ENCODE results near the gene COPS8.

Gene COPS8

GRCh38 chr2:237085248-237086221 is at the start of gene COPS8:
Gene COPS8 (plus strand): TSS chr2:237085889. CDS start chr2:237085965, 76 bp downstream.
- peak; percentile 97 for DNase-seq

GRCh38 chr2:237039301-237040031 is 46.2 kb upstream of the COPS8 start:
- no peak for DNase-seq

- no peak for DNase-seq
Observed at GRCh38 chr2:237041231-237041630, 44.5 kb upstream of the COPS8 start.

DNA sequence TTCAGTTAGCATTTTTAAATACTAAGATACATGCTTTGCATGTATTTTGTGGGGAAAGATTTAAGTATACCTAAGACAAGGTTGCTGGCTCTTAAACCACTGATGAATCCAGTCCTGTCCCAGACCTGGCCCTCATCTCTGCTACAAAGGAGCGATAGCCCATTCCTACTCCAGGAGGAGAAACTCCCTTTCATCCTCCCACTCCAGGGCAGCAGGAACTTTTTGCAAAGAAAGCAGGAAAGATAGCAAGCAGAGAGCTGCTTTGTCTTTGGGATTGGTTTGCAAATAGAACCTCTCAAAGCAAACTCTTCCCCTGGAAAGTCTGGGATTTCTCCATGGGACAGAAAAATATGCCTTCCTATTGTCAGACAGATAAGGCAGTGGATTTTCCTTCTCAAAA is 43.6 kb upstream of the COPS8 start:
- DNase-seq = no peak

- DNase-seq = no peak
Observed at GRCh38 chr2:237043866-237044265, 41.8 kb upstream of the COPS8 start.

GRCh38 chr2:237044281-237044680 is 41.4 kb upstream of the COPS8 start:
- DNase-seq = no peak

GRCh38 chr2:237045449-237045848 is 40.2 kb upstream of the COPS8 start:
- no peak for DNase-seq

- DNase-seq = no peak
Observed at GRCh38 chr2:237048595-237048994, 37.1 kb upstream of the COPS8 start.

DNA sequence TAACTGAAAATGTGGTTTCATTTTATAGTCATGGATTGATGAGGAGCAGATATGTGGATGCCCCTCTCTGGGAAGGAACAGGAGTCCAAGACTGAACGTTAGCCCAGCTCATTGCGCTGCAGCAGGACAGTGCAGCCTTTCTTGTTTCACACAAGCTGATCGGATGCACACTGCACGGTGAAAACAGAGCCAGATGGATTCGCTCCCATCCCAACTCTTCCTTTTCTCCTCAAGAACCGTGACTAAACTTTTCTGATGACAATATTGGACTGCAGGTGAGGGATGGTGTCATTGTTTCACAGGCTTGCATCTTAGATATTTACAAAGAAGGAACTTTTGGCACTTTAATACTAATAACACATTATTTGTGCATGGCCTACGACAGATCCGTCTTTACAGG is 33.8 kb upstream of the COPS8 start:
- DNase-seq = no peak

DNA sequence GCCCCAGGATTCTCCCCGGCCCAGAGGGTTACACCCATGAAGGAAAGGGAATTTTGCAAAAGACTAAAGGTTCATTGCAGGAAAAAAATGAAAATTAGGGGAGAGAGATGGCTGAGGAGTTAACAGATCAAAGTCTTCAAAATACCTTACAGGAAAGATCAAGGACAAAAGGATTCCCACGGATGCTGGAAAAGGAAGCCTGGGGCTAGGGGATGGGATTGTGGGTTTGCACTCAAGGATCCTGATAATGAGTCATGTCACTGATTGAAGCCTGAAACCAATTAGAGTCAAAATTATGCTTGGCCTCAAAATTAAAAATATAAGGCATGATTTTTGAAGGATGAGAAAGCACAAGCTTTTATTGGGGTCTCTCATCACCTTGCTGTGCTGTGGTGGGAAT is 32.6 kb upstream of the COPS8 start:
- no peak for DNase-seq

DNA sequence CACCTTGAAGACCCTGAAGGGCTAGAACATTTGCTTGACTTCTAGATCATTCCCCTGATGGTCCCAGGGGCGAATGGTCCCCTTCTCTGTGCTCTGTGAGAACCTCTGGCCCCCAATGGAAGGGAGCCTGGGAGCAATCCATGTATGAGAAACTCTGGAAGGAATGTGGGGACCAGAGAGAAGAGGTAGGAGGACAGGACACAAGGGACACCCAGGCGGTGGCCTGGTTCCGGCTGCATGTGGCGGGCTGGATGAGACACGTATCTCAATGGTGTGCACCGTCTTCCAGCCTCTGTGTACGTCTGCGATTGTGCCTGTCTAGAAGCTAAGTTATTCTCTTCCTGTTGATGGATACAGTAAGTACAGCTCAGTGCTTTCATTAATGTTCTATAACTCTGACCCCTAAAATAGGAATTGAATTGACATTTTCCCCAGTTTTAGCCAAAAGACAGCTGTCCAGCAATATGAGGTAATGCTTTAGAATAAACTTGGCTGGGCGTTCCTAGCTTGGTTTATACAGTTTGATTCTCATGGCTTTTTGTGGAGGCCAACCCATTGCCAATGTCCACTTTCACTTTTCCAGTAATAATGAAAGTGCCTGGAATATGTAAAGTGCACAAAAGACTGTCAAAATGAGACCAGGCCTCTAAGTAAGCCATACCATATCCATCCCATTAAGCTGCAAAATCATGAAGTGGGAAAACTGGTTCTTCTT is 30.1 kb upstream of the COPS8 start:
- no peak for DNase-seq

DNA sequence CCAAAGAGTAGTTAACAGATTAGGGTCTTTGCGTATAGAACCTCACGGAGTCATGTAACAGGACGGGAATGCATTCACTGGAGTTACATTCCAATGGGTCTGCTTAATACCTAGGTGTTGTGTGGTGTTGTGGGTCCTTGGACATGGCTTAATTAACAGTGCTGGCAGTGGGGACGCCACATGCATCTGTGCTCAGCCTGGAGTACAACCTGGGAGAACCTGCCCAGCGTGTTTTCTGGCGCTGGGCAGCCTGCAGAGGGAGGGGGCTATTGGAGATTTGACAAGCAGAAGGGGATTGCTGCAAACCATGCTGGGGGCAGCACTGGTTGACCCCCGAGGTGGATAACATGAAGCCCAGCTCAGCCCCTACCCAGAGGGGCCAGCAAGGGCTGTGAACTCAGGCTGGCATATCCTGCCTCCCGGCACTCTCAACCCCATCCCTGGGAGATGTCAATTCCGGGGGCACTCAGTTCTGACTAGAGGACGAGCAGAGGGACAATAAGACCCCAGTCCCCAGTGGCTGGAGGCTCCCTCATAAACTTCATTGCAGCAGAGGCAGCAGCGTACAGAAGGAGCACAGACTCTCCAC is 29.3 kb upstream of the COPS8 start:
- no peak for DNase-seq

DNA sequence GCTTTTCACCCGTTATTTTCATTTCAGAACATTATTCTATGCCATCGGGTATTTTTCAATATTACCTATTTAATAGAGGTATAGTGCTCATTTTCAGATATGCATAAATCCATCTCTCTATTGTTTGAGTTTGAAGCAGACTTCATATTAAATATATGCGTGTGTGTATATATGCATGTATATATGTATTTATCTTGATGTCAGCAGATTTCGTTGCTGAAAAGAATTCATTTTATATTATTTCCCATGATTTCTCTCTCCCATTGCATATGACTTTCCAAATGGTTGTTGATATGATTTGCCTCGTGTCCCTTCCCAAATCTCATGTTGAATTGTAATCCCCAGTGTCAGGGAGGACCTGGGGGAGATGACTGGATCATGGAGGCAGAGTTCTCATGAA is 28.6 kb upstream of the COPS8 start:
- DNase-seq = no peak

- no peak for DNase-seq
Observed at GRCh38 chr2:237057893-237058300, 27.8 kb upstream of the COPS8 start.

- DNase-seq = no peak
Observed at GRCh38 chr2:237058423-237058822, 27.3 kb upstream of the COPS8 start.

- no peak for DNase-seq
Observed at GRCh38 chr2:237059155-237059875, 26.4 kb upstream of the COPS8 start.

DNA sequence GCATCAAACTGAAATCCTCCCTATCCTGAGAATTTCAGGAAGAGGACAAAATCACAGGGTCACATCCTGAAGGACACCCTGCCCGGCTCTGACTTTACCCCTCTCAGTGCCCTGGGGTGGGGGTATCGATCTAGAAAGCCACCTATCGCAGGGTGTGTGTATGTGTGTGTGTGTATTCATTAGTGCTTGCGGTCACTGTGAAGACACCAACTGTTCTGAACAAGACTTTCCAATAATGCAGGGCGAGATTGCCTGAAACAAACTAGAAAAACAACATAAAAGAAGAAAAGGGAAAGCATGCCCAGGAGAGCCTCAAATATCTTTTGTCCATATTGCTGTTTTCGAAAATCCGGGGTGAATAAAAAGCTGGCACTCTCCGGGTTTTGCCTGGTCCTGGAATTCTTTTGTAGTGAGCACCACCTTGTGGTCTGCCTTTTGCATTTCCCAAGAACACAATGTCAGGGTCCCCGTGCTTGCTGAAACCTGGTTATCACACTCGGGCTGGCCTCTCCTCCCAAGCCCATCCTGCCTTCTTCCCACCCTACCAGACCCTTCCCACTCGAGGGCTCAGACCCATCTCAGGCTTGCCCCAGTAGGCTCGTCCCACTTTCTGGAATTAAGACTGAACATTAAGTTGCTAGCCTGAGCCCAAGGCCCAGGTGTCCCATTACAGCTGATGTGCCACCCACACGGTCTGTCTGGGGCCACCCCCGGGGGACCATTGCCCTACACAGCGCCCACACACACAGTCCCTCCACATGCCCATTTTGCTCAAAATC is 25.0 kb upstream of the COPS8 start:
- DNase-seq = peak; percentile 75

DNA sequence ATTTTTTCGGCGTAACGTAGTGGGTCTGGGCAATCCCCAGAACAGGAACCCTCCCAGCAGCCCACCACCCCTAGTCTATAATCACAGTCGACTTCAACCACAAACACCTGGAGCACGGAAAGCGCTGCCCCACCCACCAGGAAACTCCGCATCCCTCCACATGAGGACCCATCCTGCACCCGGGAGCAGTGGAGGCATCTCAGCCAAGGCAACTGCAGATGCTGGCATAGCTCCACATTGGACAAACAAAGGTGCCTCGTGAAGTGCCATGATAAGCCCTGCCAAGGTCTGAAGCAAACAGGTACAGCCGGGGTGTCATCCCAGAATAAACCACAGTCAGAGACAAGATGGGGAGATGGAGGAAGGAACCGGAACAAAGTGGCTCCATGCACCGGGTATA is 24.3 kb upstream of the COPS8 start:
- DNase-seq = no peak

DNA sequence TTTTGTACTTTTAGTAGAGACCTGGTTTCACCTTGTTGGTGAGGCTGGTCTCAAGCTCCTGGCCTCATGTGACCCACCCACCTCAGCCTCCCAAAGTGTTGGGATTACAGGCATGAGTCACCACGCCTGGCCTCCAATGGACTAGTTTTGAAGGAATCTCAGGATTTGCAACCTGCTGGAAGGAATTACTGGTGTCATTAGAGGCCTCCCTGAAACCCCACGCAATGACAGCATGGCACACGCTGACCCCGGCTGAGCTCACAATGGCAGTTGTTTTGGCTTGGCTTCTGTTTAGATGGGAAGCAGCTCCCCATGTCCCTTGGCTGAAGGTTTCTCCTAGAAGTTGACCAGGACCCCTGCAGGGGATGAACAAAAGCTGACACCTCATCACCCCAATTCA is 23.1 kb upstream of the COPS8 start:
- no peak for DNase-seq

GRCh38 chr2:237064203-237065070 is 21.3 kb upstream of the COPS8 start:
- no peak for DNase-seq

- no peak for DNase-seq
Observed at GRCh38 chr2:237065071-237065377, 20.7 kb upstream of the COPS8 start.
